RWPE2 (cell line): Measurements from ENCODE around the gene ETFRF1.

Source experiments
- ATAC-seq: fragments of 200-7000 bp; cut with Tn5 transposase; 3 replicates; pipeline ENCODE4 v1.9.1; 2021; ENCODE audit warnings: low read depth
- DNase-seq: peaks from one replicate; pipeline ENCODE4 v3.0.0-alpha.2; 2020; ENCODE audit warnings: low spot score
- H3K27ac ChIP-seq: fragments of 450-650 bp; 2 replicates; pipeline ENCODE4 v1.5.1; 2017; ENCODE audit warnings: mild to moderate bottlenecking; ENCODE audit not compliant: poor library complexity, severe bottlenecking
- H3K27me3 ChIP-seq: fragments of 250-450 bp; sonication (Bioruptor Pico); 2 replicates; pipeline ENCODE4 v1.5.1; 2021; ENCODE audit warnings: mild to moderate bottlenecking, moderate library complexity; ENCODE audit not compliant: insufficient read depth, poor library complexity, severe bottlenecking
- H3K36me3 ChIP-seq: fragments of 250-450 bp; sonication (Bioruptor Pico); 2 replicates; pipeline ENCODE4 v1.5.1; 2020; ENCODE audit warnings: low read depth, mild to moderate bottlenecking, moderate library complexity
- H3K4me1 ChIP-seq: fragments of 250-450 bp; sonication (Bioruptor Pico); 2 replicates; pipeline ENCODE4 v1.5.1; 2021; ENCODE audit warnings: mild to moderate bottlenecking, moderate library complexity; ENCODE audit not compliant: insufficient read depth, poor library complexity, severe bottlenecking
- H3K4me3 ChIP-seq: fragments of 250-450 bp; sonication (Bioruptor Pico); 2 replicates; pipeline ENCODE4 v1.5.1; 2021; ENCODE audit warnings: mild to moderate bottlenecking, moderate library complexity; ENCODE audit not compliant: severe bottlenecking
- H3K9me3 ChIP-seq: fragments of 250-450 bp; sonication (Bioruptor Pico); 2 replicates; pipeline ENCODE4 v1.5.1; 2021; ENCODE audit warnings: mild to moderate bottlenecking, moderate library complexity; ENCODE audit not compliant: severe bottlenecking
- TF ChIP-seq, protein P1 (sequence below): fragments of 450-650 bp; IDR thresholded peaks from one replicate; pipeline ENCODE4 v1.5.1; 2017; ENCODE audit warnings: mild to moderate bottlenecking, moderate library complexity; ENCODE audit not compliant: poor library complexity, severe bottlenecking

ETFRF1 gene

DNA sequence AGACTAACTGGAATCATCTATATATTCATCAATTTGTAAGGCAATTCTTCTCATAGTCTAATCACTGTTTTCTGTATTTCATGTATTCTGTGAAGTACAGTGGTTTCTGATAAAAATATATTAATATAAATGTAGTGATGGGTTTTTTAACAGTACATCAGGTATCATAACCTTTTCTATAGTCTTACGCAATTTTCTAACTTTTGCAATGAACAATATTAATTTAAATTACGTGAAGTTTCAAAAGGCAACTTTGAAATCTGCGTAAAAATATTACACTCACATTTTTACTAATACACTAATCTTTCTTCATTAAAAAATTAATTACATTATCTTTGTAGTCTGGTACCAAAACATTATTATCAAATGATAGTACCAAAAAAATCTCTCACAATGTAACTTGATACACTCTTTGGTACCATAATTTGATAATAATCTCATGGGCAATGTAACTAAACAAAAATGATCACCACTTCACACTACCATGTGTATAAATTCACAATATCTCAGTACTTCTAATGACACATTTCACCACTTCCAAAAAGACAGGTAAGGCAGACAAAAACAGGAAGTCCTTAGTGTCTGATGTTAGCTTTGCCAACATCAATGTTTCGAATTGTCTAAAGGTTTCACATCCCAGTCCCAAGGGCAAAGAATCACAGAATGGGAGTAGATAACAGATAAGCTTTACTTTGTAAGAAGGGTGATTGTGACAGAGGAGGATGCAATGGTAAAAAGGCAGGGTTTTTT lies 8.8 kb upstream of the ETFRF1 start:
- ATAC-seq (no peak), DNase-seq (no peak)
- no peaks in the 10 kb centered on the region for H3K9me3 ChIP-seq
- H3K27me3 ChIP-seq: no peaks in the 10 kb centered on the region
- no peaks in the 10 kb centered on the region for H3K36me3 ChIP-seq
- TF ChIP-seq, protein P1, sequence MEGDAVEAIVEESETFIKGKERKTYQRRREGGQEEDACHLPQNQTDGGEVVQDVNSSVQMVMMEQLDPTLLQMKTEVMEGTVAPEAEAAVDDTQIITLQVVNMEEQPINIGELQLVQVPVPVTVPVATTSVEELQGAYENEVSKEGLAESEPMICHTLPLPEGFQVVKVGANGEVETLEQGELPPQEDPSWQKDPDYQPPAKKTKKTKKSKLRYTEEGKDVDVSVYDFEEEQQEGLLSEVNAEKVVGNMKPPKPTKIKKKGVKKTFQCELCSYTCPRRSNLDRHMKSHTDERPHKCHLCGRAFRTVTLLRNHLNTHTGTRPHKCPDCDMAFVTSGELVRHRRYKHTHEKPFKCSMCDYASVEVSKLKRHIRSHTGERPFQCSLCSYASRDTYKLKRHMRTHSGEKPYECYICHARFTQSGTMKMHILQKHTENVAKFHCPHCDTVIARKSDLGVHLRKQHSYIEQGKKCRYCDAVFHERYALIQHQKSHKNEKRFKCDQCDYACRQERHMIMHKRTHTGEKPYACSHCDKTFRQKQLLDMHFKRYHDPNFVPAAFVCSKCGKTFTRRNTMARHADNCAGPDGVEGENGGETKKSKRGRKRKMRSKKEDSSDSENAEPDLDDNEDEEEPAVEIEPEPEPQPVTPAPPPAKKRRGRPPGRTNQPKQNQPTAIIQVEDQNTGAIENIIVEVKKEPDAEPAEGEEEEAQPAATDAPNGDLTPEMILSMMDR: no peak
- H3K27ac ChIP-seq: no peak overlapping the region
- no peaks in the 10 kb centered on the region for H3K4me1 ChIP-seq
- no peak overlapping the region for H3K4me3 ChIP-seq

DNA sequence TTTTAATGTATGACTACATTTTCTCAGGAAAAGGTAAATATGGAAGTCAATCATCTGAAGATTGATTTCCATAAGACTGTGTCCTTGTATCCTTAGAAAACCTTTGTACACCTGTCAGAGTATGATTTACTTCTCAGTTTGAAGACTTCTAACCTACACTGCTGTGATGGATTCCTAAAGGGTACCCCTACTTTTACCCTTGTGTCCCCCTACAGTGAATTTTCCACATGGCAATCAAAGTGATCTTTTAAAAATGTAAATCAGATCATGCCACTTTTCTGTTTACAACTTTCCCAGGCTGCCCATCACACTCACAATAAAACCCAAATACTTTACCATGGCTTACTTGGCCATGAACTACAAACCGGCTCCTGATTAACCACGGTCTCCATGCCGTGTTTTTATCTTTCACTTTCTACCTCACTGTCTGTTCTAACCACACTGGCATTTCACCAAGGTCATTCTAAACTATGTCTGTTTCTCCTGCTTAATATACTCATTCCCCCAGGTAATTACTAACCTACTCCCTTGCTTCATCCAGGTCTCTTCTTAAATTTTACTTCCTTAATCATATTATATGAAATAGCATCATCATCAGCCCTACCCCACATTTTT lies 8.1 kb upstream of the ETFRF1 start:
- H3K4me3 ChIP-seq: no peak overlapping the region

DNA sequence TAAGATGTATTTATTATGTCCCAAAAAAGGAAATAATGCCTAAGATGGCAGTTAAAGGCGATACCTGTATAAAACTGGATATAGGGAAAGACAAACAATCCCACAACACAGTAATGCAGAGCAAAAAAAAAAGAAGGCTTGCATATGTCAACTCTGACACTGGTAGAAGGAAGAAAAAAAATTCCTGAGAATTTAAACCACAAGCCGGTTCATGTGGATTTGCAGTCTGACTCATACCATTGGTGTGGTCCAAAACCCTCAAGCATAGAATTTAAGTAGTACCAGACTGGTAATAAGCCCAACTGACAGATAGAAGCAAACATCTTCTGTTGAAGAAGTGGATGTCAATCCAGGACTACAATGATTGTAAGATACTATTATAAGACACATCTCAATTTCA lies 7.3 kb upstream of the ETFRF1 start:
- no peaks in the 10 kb centered on the region for H3K9me3 ChIP-seq
- no peaks in the 10 kb centered on the region for H3K36me3 ChIP-seq
- H3K27ac ChIP-seq: no peak overlapping the region
- DNase-seq: no peak
- no peaks in the 10 kb centered on the region for H3K4me1 ChIP-seq
- no peaks in the 10 kb centered on the region for H3K27me3 ChIP-seq
- TF ChIP-seq, protein P1: no peak
- no peak overlapping the region for H3K4me3 ChIP-seq
- peak; percentile 41; the same call in 1 of the 3 replicates for ATAC-seq

More for the DNA sequence above, 8.1 kb upstream of the ETFRF1 start:
- Histone ChIP-seq H3K4me1 (no peaks in the 10 kb centered on the region), H3K36me3 (no peaks in the 10 kb centered on the region), H3K27ac (no peak overlapping the region), H3K27me3 (no peaks in the 10 kb centered on the region), H3K9me3 (no peaks in the 10 kb centered on the region)
- DNase-seq (no peak), ATAC-seq (no peak)
- TF ChIP-seq, protein P1: no peak

DNA sequence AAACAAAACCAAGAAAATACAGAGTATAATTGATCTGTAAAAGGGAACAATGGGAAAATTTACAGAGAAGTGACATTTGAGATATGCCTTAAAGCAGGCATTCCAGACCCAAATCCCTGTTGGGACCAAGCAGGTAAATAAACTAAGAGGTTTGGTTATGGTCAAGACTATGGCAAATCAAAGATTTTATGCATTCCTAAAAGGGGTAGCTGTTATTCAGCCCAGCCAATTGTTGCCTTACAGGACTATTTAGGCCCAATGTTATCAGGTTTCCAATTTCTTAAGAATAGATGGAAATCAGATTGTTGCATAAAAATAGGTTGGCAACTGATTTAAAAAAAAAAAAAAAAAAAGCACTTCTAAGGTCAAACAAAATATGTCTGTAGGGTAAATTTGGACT lies 5.4 kb upstream of the ETFRF1 start:
- Histone ChIP-seq H3K27me3 (no peaks in the 10 kb centered on the region), H3K4me1 (no peaks in the 10 kb centered on the region), H3K4me3 (no peak overlapping the region), H3K27ac (no peak overlapping the region), H3K9me3 (no peaks in the 10 kb centered on the region), H3K36me3 (no peaks in the 10 kb centered on the region)
- DNase-seq (no peak), ATAC-seq (no peak)
- TF ChIP-seq, protein P1: no peak

DNA sequence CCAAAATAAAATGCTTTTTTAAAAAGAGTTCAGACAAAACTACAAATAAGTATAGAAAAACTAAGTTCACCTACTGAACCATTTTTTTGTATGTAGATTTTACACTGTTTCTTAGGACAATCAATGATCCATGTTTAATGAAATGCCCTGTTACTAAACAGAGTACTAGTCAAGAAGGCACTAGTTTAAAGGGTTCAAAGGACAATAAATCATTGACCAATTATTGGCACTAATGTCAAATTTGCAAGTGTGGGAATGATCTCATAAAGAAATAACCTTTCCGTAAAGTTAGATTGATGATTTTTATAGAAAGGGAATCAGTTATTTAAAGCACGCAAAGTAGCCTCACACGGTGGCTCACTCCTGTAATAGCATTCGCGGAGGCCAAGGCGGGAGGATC lies 4.2 kb upstream of the ETFRF1 start:
- Histone ChIP-seq H3K4me3 (no peak overlapping the region), H3K36me3 (no peaks in the 10 kb centered on the region), H3K4me1 (no peaks in the 10 kb centered on the region), H3K27ac (no peak overlapping the region), H3K9me3 (no peaks in the 10 kb centered on the region), H3K27me3 (no peaks in the 10 kb centered on the region)
- DNase-seq (no peak), ATAC-seq (no peak)
- TF ChIP-seq, protein P1: no peak
